Activated CD4-positive, CD25-positive, alpha-beta regulatory T cell (primary cell): Measurements from ENCODE around the gene CREB5.

Experiments used
- DNase-seq, 4 experiments: peaks; one replicate each; lab custom pipeline; 2025; lab: John Stamatoyannopoulos, UW

CREB5 gene

GRCh38 chr7:28714459-28715120 is 302.3 kb downstream of the CREB5 start:
- DNase-seq = no peak

GRCh38 chr7:28717445-28718054 is 305.2 kb downstream of the CREB5 start:
- no peak for DNase-seq

GRCh38 chr7:28718055-28718481 is 305.8 kb downstream of the CREB5 start:
- no peak for DNase-seq

- no peak for DNase-seq
These were observed 306.2 kb downstream of the CREB5 start for GRCh38 chr7:28718545-28718944.

- DNase-seq = no peak
These were observed 310.4 kb downstream of the CREB5 start for GRCh38 chr7:28722684-28723083.

GRCh38 chr7:28723336-28723735 is 311.0 kb downstream of the CREB5 start:
- no peak for DNase-seq

GRCh38 chr7:28724563-28724962 is 312.2 kb downstream of the CREB5 start:
- no peak for DNase-seq

GRCh38 chr7:28725045-28725642 is 312.8 kb downstream of the CREB5 start:
- no peak for DNase-seq

GRCh38 chr7:28725911-28726310 is 313.6 kb downstream of the CREB5 start:
- DNase-seq = no peak

GRCh38 chr7:28726555-28726954 is 314.2 kb downstream of the CREB5 start:
- no peak for DNase-seq

GRCh38 chr7:28729281-28729680 is 317.0 kb downstream of the CREB5 start:
- DNase-seq = no peak

GRCh38 chr7:28729727-28730126 is 317.4 kb downstream of the CREB5 start:
- DNase-seq = no peak

- DNase-seq = no peak
These were observed 318.9 kb downstream of the CREB5 start for GRCh38 chr7:28731092-28731658.

GRCh38 chr7:28732071-28732869 is 320.0 kb downstream of the CREB5 start:
- no peak for DNase-seq

GRCh38 chr7:28733035-28733434 is 320.7 kb downstream of the CREB5 start:
- no peak for DNase-seq

GRCh38 chr7:28738412-28738811 is 326.1 kb downstream of the CREB5 start:
- no peak for DNase-seq

- DNase-seq = no peak
These were observed 326.8 kb downstream of the CREB5 start for GRCh38 chr7:28739128-28739527.

- DNase-seq = no peak
These were observed 327.5 kb downstream of the CREB5 start for GRCh38 chr7:28739826-28740225.

- DNase-seq = no peak
These were observed 332.6 kb downstream of the CREB5 start for GRCh38 chr7:28744951-28745350.

- no peak for DNase-seq
These were observed 333.0 kb downstream of the CREB5 start for GRCh38 chr7:28745351-28745750.

GRCh38 chr7:28747404-28747803 is 335.1 kb downstream of the CREB5 start:
- no peak for DNase-seq

GRCh38 chr7:28747854-28748253 is 335.5 kb downstream of the CREB5 start:
- no peak for DNase-seq
